HG03442 (cell line): ENCODE results near the gene TM2D3.

Source experiments
- ATAC-seq: cut with Tn5 transposase; IDR thresholded peaks from one replicate; pipeline ENCODE4 v1.9.1; 2021; ENCODE audit warnings: mild to moderate bottlenecking, moderate library complexity; ENCODE audit not compliant: unreplicated experiment

TM2D3 gene

GRCh38 chr15:101608201-101608600 is 44.0 kb downstream of the TM2D3 start:
- ATAC-seq = no peak

DNA sequence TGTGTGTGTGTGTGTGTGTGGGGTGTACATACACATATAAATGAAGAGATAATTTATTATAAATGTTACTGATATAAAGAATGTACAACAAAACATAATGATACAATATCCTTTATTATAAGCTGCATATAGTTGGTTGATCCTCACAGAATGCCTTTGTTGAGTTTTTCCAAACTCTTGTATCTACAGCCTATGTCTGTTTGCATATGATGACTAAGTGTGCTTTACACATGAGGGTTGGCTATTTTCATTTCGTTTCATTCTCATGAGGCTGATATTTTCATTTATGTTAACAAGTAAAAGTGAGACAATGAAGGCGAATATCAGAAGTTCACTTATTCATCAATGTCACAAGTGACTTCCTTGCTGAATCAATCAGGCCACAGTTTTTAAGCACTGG is 45.1 kb downstream of the TM2D3 start:
- no peak for ATAC-seq

GRCh38 chr15:101604124-101604874 is 47.9 kb downstream of the TM2D3 start:
- no peak for ATAC-seq

DNA sequence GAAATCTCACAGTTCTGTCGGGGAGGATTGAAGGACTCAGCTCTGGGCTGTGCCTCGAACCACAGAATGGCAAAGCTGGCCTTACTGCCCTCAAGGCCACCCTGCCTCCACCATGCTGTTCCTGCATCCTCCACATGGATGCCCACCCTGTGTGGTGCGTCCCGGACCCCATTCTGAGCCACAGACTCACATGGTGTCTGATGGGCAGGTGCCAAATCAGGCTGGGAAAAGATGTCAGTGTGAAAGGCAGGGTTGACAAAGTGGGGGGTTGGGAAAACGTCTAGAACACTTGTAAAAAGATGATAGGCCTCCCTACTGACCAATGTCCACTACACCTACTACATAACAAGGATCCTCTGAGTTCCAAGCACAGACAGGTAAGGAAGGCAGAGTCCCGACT is 49.4 kb downstream of the TM2D3 start:
- ATAC-seq = no peak

- no peak for ATAC-seq
Measured at GRCh38 chr15:101600035-101600434, 52.1 kb downstream of the TM2D3 start.

DNA sequence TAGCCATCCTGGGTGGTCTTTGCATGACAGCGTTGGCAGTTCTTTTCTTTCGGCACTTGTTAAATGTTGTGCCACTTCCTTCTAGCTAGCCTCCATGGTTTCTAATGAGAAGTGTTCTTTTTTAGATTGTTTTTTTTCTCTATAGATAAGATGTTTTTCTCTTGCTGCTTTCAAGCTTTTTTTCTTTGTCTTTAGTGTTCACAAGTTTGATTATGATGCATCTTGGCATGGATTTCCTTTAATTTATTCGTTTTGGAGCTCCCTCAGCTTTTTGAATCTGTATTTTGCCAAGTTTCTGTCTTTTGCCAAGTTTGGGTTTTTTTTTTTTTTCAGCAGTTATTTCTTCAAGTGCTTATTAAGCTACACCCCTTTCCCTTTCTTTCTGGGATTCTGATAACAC is 53.1 kb downstream of the TM2D3 start:
- ATAC-seq = no peak

DNA sequence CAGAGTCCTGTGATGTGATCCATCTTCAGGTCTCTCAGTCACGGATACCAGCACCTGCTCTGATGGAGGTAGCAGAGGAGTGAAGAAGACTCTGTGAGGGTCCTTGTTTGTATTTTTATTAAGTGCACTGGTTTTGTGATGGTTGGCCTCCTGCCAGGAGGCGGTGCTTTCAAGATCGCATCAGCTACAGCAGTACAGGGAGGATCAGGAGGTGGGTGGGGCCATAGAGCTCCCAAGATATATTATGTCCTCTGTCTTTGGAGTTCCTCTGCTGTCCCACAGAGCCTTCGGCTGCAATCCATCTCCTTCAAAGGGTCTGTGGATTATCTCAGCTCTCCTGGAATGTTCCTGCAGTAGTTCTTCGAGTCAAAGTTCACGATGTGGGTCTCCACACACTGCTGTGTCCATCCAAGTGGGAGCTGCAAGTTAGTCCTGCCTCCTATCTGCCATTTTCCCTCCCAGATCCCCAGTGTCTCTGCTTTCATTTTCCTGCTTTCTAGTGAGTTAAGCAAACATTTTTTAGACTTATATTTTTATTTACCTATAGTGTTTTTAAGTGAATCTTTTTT is 54.7 kb downstream of the TM2D3 start:
- no peak for ATAC-seq

DNA sequence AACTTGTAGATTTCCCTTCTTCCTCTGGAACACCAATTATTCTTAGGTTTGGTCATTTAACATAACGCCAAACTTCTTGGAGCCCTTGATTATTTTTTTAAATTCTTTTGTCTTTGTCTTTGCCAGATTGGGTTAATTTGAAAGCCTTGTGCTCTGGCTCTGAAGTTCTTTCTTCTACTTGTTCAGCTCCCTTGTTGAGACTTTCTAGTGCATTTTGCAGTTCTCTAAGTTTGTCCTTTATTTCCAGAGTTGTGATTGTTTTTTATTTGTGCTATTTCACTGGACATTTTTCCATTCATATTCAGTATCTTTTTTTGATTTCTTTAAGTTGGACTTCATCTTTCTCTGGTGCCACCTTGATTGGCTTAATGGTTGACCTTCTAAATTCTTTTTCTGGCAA is 55.5 kb downstream of the TM2D3 start:
- ATAC-seq = no peak
